HepG2 (cell line): Measurements from ENCODE around the gene ABCC1. TPM values are rescaled to one million over a fixed set of nuclear protein-coding genes. Genes with fewer than 3 reads are reported as not detected.
A peak's percentile ranks its signal among the peaks of the same experiment; 100 is the strongest.

ENCODE experiments used
- ASH2L ChIP-seq: fragments of 300-600, 200-600 bp; sonication (generic); IDR thresholded peaks from 2 replicates; pipeline ENCODE4 v1.7.0; 2017; ENCODE audit warnings: low read depth, mild to moderate bottlenecking, moderate library complexity, mixed read lengths, low read length; ENCODE audit not compliant: insufficient read length
- BCL6 ChIP-seq: IDR thresholded peaks from 2 replicates; pipeline ENCODE4 v1.6.1; 2016; ENCODE audit warnings: missing genetic modification reagents, missing compliant biosample characterization
- BRCA1 ChIP-seq: sonication (generic); formaldehyde crosslinking; IDR thresholded peaks from 2 replicates; pipeline ENCODE4 v1.4.0; 2020; ENCODE audit warnings: missing genetic modification reagents
- CHD4 ChIP-seq: fragments of 200-600 bp; sonication (generic); IDR thresholded peaks from 2 replicates; pipeline ENCODE4 v1.7.0; 2017; ENCODE audit warnings: mild to moderate bottlenecking, low read length, borderline replicate concordance
- CSRNP1 ChIP-seq: sonication (generic); formaldehyde crosslinking; IDR thresholded peaks from 2 replicates; pipeline ENCODE4 v1.8.1; 2023; ENCODE audit warnings: mild to moderate bottlenecking, missing genetic modification reagents
- KLF13 ChIP-seq: sonication (generic); formaldehyde crosslinking; IDR thresholded peaks from 2 replicates; pipeline ENCODE4 v1.4.0; 2020; ENCODE audit warnings: mild to moderate bottlenecking, missing genetic modification reagents
- NCOR1 ChIP-seq: fragments of 200-600 bp; sonication (generic); IDR thresholded peaks from 2 replicates; pipeline ENCODE4 v1.7.0; 2017; ENCODE audit warnings: antibody characterized with exemption, low read length, borderline replicate concordance
- PAX8 ChIP-seq: sonication (generic); formaldehyde crosslinking; IDR thresholded peaks from 2 replicates; pipeline ENCODE4 v1.8.0; 2022; ENCODE audit warnings: mild to moderate bottlenecking, missing genetic modification reagents, borderline replicate concordance
- ZBTB40 ChIP-seq, 2 experiments: fragments of 450-650 bp in 1 of 2; sonication (generic) in 1 of 2; formaldehyde crosslinking in 1 of 2; IDR thresholded peaks; 2 replicates each; pipeline versions ENCODE4 v1.6.1 to v1.8.0; 2016 to 2022; ENCODE audit warnings: antibody characterized with exemption in 1 of 2, mild to moderate bottlenecking in 1 of 2, missing genetic modification reagents in 1 of 2
- ZFYVE20 ChIP-seq: sonication (generic); formaldehyde crosslinking; IDR thresholded peaks from 2 replicates; pipeline ENCODE4 v1.8.0; 2023; ENCODE audit warnings: low read depth, mild to moderate bottlenecking, moderate library complexity, missing genetic modification reagents, borderline replicate concordance
- ZKSCAN1 ChIP-seq: fragments of 150-350 bp; IDR thresholded peaks from 2 replicates; pipeline ENCODE4 v1.6.1; 2014; ENCODE audit warnings: low read length
- ZNF280B ChIP-seq: sonication (generic); formaldehyde crosslinking; IDR thresholded peaks from 2 replicates; pipeline ENCODE4 v1.5.0; 2020; ENCODE audit warnings: missing genetic modification reagents, mild to moderate bottlenecking, borderline replicate concordance
- ZNF563 ChIP-seq: sonication (generic); formaldehyde crosslinking; IDR thresholded peaks from 2 replicates; pipeline ENCODE4 v1.8.0; 2022; ENCODE audit warnings: mild to moderate bottlenecking, moderate library complexity, missing genetic modification reagents
- ZNF577 ChIP-seq: sonication (generic); formaldehyde crosslinking; IDR thresholded peaks from 2 replicates; pipeline ENCODE4 v1.4.0; 2020; ENCODE audit warnings: mild to moderate bottlenecking, low read depth, missing genetic modification reagents, borderline replicate concordance
- ZNF772 ChIP-seq: sonication (generic); formaldehyde crosslinking; IDR thresholded peaks from 2 replicates; pipeline ENCODE4 v1.5.0; 2020; ENCODE audit warnings: mild to moderate bottlenecking, missing genetic modification reagents
- ZNF776 ChIP-seq: sonication (generic); formaldehyde crosslinking; IDR thresholded peaks from 2 replicates; pipeline ENCODE4 v1.4.0; 2020; ENCODE audit warnings: mild to moderate bottlenecking, missing genetic modification reagents
- ZNF781 ChIP-seq: sonication (generic); formaldehyde crosslinking; IDR thresholded peaks from 2 replicates; pipeline ENCODE4 v1.5.1; 2020; ENCODE audit warnings: borderline replicate concordance, mild to moderate bottlenecking, missing genetic modification reagents; ENCODE audit errors: not compliant biosample characterization
- polyA plus RNA-seq, 8 experiments: library from polyadenylated mRNA; depleted of rRNA in 3 of 8; stranded (reverse) in 7 of 8; unstranded in 1 of 8; fragments of >200 nt; fragmentation: Illumina TruSeq in 4 of 8; extraction: Trizol in 4 of 8; gene quantifications; 2 replicates each; pipeline versions ENCODE4 v1.2.1 to v1.2.3, GENCODE V29; 2011 to 2016; ENCODE audit warnings: low read depth in 4 of 8, missing spikeins in 1 of 8, mixed read lengths in 1 of 8; ENCODE audit not compliant: insufficient read depth in 1 of 8
- total RNA-seq, 5 experiments: library from RNA; depleted of rRNA; stranded (reverse); fragments of >200 nt; fragmentation: Illumina TruSeq; extraction: Trizol; gene quantifications; 2 replicates each; pipeline ENCODE4 v1.2.3, GENCODE V29; 2016; ENCODE audit warnings: low read depth in 1 of 5

The ABCC1 gene
- total and polyA plus RNA-seq, 2 of the 13 experiments (the other 11 are each of a cell fraction or from before 2014, with no cell fraction given), result 13.0 to 30.6 TPM

- TF ChIP-seq ZBTB40 (IDR thresholded peaks at IDR 0.05), result no peak
- TF ChIP-seq ZBTB40 (CRISPR knock-in tag; IDR thresholded peaks at IDR 0.05), result no peak
- TF ChIP-seq BCL6, result peak; percentile 54
- TF ChIP-seq ZNF781, result no peak
- TF ChIP-seq ZNF577 (CRISPR knock-in tag), result no peak
- TF ChIP-seq ZNF772, result no peak
- TF ChIP-seq PAX8, result no peak
- no peak for TF ChIP-seq ZNF563
- TF ChIP-seq KLF13 (CRISPR knock-in tag), result no peak
- 0 out of 2 replicates have a peak, but pooled peaks have one; percentile 3 for TF ChIP-seq ZKSCAN1
- TF ChIP-seq ASH2L, result no peak
- no peak for TF ChIP-seq NCOR1
- no peak for TF ChIP-seq ZNF280B
- no peak for TF ChIP-seq CHD4
- TF ChIP-seq ZNF776 (CRISPR knock-in tag), result no peak
- no peak for TF ChIP-seq BRCA1 (CRISPR knock-in tag)
- TF ChIP-seq CSRNP1 (CRISPR knock-in tag), result no peak
- no peak for TF ChIP-seq ZFYVE20 (CRISPR knock-in tag)
These were observed 72.7 kb downstream of the ABCC1 start (continued) for GRCh38 chr16:16021988-16022682.
